Middle frontal gyrus (tissue), 1 donor: ENCODE data around the gene PDCD1.

ENCODE experiments used
- DNase-seq: peaks from one replicate; pipeline ENCODE4 v3.0.0-alpha.2; 2015; ENCODE audit warnings: low spot score; ENCODE audit errors: extremely low spot score

The PDCD1 gene

GRCh38 chr2:241895712-241896641, 37.3 kb upstream of the PDCD1 start:
- no peak for DNase-seq

- no peak for DNase-seq
Measured at GRCh38 chr2:241895427-241895711, 36.7 kb upstream of the PDCD1 start.

- DNase-seq: no peak
Measured at GRCh38 chr2:241894681-241895426, 36.2 kb upstream of the PDCD1 start.

- DNase-seq: no peak
Measured at GRCh38 chr2:241894056-241894641, 35.5 kb upstream of the PDCD1 start.

- no peak for DNase-seq
Measured at GRCh38 chr2:241893265-241893664, 34.6 kb upstream of the PDCD1 start.

- DNase-seq: no peak
Measured at GRCh38 chr2:241892299-241893137, 33.8 kb upstream of the PDCD1 start.

- DNase-seq: no peak
Measured at GRCh38 chr2:241891988-241892298, 33.2 kb upstream of the PDCD1 start.

GRCh38 chr2:241891315-241891987, 32.8 kb upstream of the PDCD1 start:
- DNase-seq: no peak

GRCh38 chr2:241890524-241891235, 32.0 kb upstream of the PDCD1 start:
- DNase-seq: no peak

- DNase-seq: no peak
Measured at GRCh38 chr2:241888641-241889040, 29.9 kb upstream of the PDCD1 start.

GRCh38 chr2:241887806-241888522, 29.3 kb upstream of the PDCD1 start:
- no peak for DNase-seq

GRCh38 chr2:241886840-241887447, 28.2 kb upstream of the PDCD1 start:
- no peak for DNase-seq

- no peak for DNase-seq
Measured at GRCh38 chr2:241885946-241886643, 27.4 kb upstream of the PDCD1 start.

GRCh38 chr2:241885291-241885945, 26.7 kb upstream of the PDCD1 start:
- no peak for DNase-seq

- DNase-seq: no peak
Measured at GRCh38 chr2:241884951-241885290, 26.2 kb upstream of the PDCD1 start.

GRCh38 chr2:241882091-241882625, 23.5 kb upstream of the PDCD1 start:
- DNase-seq: no peak

GRCh38 chr2:241880311-241881073, 21.8 kb upstream of the PDCD1 start:
- no peak for DNase-seq
